HL-60/S4 treated with phorbol 12-myristate 13-acetate at 8.2 ng/mL for 4 days and 3 days (cell line): Measurements from ENCODE around the gene MXD3.
"Not testable (repeated sequence)": the region's sequence is repeated elsewhere in the genome, so short reads cannot be mapped to it uniquely, and the experiment has no call there.

ENCODE experiments used
- in situ Hi-C: fragments of 300-500 bp; cut with MboI; formaldehyde crosslinking; loops from 2 replicates; pipeline ENCODE4 v1.15.0; 2022; ENCODE audit warnings: low sequenced_read_pairs

MXD3 gene

DNA sequence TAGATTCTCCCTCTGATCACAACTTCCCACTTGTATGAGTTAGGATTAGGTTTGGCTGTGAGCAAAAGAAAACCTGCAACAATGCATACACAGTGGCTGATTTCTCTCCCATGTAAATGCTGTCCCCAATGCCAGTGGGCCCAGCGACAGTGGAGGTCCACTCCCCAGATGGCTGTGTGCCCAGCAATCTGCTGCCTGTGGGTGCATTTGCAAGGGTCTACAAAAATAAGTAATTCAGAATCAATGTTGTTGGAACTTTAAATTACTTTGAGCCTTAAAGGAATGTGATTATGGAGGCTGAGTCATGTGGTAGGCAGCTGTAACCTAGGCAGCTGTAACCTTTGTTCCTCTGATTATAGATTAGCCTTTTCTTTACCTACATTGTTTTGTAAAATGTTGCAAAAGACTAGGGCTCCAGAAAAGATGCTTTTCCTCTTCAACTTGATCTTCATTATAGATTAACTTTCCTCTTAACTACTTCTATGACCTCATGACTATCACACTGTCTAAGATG, 14.2 kb upstream of the MXD3 start:
- in situ Hi-C loops: no loop called here

DNA sequence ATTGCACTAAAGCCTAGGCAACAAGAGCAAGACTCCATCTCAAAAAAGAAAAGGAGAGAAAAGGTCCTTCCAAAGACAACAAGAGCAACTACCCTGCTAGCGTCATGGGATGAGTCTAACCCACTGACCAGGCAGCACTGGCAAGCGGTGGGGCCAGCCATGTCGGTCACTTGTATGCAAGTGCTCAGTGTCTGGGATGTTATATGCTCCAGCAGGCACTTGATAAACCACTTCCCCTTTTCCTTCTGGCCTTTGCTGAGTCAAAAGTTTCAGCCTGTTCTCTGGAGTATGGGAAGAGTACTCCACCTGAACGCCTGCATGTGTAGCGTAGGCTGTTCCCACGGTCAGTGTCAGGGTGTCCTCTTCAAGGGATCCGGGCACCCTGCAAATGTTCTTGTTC, 9.2 kb upstream of the MXD3 start:
- in situ Hi-C loops: no loop called here

DNA sequence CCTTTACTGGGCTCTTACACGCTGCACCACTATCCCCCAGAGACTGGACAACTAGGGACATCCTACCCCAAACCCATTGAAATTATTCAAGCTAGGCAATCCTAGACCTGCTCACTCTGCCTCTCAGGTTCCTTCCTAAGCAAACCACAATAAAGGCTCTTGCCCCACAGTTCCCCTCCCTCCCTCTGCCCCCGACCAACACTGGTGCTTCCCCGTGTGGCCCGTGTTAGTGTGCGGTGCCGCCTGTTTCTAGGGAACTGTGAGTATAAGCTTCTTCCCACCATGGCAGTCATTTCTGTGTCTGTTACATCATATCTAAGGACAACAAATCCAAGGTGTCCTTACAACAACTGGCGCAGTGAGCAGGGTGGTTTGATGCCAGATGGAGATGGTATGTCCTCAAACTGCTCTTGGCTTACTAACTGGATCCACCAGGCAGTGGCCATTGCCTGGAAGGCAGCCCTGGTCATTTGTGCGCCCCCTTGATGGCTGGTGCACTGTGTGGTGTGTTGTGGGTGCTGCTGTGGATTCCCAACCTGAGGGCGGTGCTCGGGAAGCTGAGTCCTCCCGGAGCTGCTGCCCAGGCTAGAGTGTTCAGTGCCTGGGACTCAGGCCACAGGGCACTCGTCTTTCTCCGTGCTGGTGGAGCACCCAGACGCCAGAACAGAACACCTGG, 8.4 kb upstream of the MXD3 start:
- in situ Hi-C loops: no loop called here

DNA sequence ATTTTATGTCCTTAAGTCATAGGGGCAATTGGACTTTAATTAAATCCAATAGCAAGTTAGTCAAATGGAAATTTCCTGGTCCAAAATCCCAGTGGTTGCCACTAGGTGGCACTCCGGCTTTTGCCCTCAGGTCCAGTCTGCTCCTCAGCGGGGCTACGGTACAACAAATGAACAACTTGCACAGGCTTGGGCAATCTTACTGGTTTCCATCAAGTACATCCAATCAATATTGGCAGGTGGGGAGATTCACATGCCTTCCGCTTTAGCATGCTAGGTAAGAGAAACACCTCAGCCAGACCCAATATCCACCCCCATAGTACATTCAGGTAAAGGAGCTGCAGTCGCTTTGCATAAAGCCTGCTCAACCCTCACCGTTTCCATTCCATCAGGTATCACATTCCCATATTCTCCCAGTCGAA, 6.3 kb upstream of the MXD3 start:
- in situ Hi-C loops: no loop called here

DNA sequence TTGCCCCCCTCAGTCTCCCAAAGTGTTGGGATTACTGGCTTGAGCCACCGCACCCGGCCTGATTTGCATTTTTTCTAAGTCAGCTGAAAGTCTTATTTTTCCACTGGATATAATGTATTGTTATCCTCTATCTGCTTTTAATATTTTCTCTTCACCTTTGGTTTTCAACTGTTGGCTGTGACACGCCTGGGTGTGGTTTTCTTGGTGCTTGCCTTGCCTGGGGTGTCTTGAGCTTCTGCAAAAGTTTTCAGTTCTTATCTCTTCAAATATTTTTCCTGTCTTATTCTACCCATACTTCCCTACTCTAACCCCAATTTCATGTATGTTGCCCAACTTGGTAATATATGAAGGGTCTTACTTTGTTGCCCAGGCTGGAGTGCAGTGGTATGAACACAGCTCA, 4.3 kb upstream of the MXD3 start:
- in situ Hi-C loops: no loop called here

DNA sequence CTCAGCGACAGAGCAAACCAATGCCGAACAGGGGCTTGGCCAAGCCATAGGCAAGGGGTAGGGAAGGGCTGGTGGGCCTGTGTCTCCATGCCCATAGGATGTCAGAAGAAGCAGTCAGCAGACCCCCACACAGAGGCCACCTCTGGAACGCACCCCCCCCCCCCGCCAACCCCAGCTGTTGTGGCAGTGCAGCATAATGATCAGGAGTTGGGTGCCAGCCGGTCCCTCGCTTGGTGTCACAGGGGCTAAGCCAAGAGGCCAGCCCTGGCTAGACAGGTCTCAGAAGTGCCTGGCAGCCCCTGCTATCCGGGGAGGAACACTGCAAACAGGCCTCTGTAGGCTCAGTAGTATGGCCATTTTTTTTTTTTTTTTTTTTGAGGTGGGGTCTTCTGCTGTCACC, 3.7 kb upstream of the MXD3 start:
- in situ Hi-C loops: no loop called here

DNA sequence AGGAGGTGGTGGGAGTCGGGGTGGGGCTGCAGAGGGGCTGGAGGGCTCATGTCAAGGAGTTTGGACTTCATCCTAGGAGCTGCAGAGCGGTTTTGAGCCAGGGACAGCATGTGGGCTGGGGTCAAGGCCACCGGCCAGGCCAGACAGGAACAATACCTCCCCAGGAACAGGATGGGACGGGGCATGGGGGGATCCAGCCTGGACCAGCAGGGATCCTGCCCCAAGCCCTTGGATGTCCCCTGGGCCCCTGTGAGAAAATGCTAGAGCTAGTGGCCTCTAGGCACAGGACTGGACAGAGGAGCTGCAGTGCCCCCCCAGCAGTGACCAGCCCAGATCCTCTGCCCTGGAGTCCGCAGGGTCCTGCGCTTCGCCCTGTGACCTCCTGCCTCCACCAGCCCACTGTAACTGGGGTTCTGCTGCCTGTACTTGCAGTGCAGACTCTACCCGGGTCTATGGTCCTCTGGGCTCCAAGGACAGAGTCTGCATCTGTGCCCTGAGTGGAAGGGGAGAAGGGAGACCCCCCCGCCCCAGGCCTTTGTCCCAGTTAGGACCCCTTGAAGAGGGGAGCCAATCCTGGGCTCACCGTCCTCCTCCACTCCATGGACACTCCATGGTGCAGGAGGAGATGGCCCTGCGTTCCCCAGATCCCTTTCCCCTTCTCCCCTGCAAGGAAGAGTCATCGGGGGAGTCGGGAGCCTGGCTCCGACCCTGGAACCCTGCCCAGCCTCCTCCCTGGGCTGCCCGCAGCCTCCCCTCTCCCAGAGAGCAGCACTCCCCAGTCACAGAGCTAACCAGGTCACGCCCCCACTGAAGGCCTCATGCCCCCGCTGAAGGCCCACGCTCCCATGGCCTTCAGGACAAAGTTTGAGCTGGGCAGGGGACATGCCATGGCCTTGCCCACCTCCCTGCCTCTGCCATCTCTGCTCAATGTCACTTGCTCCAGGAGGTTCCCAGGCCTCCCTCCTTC, 3.0 kb upstream of the MXD3 start:
- in situ Hi-C loops: no loop called here

DNA sequence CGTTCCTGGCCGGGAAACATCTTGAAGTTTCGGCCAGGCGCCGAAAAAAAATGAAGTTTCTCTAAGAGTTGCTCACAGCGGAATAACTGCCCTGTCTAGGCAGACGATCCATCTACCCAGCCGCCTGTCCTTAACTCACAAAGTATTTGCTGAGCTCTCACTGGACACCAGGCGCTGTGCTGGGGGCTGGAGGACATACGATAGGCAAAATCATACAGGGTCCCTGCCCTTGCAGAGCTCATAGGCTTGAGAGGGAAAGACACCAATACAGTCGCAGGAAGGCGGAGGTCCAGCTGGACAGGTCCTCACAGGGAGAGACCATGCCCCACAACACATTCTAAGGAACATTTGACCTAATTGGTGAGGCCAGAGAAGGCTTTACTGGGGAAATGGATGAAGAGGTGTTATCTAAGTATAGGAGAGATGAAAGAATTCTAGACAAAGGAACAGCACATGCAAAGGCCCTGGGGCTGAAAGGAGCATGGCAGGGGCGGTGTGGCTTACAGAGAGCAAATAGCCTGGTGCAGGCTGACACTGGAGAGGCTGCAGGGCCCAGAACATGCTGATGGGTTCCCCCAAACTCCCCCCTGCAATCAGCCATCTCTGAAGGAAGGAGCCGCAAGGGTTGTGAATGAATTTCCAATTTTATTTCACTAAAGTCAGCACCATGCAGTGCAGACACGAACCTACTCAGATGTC, 2.0 kb upstream of the MXD3 start:
- in situ Hi-C loops: no loop called here

DNA sequence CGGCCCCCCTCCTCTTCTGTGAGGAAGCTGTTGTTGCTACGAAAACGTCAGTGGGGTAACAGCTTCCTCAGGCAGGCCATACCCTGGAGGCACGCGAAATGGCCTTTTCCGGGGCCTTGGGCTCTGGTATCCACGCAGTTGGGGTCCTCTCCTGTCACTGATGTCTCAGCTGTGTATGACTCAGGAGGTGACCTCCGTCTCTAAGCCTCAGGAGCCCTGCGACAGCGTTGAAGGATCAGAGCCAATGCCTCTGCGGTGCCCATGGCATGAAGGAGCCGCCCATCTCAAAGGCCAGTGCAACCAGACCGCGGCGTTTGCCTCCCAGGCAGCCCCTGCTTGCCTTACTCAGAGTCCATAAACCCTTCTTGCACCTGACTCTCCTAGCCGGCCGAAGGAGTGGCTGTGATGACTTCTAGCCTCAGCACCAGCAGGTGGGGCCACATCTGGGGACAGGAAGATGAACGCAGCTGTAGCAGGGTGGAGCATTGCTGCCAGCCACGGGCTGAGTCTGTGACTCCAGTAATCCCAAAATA, 1.0 kb upstream of the MXD3 start:
- in situ Hi-C loops: no loop called here

DNA sequence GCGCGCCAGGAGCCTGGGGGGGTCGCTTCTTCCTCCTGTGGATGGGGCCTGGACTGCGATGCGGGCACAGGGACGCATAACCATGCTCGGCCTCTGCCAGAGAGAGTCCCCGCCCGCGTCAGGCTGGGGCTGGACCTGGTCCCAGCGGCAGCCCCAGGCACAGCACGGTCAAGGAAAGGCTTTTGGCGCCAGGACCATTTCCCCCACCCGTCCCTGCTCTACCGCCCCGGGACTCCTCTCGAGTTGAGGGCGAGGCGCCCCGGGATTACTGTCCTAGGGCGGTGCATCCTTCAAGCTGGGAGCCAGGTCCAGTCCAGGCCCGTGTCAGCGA, 341 bp downstream of the MXD3 start:
- in situ Hi-C loops: no loop called here

DNA sequence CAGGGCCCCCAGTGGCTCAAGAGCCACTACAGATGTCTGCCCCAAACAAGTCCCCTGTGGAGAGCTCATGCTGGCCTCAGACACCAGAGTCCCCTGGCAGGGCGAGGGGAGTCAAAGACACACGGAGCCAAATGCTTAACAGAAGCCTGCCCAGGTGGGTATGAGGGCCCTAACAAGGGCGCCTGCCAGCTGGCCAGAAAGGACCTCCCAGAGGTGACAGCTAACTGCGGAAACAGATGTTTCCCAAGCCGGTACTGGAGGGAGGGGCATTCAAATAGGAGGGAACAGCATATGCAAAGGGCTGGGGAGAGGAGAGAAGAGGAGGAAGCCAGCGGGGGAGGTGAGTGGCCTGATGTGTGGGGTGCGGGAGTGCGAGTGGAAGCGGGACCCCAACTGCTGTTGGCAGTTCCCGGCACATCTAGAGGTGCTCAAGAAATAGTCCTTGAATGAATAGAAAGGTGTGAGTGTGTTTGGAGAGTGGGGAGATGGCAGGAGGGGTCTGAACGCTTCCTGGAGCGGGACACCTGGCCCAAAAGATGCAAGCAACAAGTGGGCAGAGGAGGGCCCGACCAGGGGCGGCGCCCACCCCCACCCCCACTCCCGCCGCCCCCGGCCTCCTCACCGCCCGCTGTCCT, 824 bp downstream of the MXD3 start:
- in situ Hi-C loops: no loop called here

DNA sequence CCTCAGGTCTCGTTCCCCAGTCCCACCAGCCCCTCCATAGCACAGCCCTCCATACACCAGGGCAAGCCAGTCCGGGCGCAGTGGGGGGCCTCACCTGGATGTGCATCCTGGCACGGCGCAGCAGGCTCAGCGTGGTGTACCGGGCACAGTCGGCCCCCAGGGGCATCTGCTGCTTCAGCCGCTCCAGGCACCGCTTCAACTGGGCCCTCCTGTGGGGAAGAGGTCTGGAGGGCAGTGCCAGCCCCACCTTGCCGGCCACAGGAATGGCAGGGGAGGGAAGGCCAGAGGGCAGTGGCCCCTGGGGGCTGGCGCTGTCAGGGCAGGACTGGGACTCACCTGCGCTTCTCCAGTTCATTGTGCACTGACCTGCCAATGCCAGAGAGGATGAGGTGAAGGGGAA, 1.4 kb downstream of the MXD3 start:
- in situ Hi-C loops: no loop called here

DNA sequence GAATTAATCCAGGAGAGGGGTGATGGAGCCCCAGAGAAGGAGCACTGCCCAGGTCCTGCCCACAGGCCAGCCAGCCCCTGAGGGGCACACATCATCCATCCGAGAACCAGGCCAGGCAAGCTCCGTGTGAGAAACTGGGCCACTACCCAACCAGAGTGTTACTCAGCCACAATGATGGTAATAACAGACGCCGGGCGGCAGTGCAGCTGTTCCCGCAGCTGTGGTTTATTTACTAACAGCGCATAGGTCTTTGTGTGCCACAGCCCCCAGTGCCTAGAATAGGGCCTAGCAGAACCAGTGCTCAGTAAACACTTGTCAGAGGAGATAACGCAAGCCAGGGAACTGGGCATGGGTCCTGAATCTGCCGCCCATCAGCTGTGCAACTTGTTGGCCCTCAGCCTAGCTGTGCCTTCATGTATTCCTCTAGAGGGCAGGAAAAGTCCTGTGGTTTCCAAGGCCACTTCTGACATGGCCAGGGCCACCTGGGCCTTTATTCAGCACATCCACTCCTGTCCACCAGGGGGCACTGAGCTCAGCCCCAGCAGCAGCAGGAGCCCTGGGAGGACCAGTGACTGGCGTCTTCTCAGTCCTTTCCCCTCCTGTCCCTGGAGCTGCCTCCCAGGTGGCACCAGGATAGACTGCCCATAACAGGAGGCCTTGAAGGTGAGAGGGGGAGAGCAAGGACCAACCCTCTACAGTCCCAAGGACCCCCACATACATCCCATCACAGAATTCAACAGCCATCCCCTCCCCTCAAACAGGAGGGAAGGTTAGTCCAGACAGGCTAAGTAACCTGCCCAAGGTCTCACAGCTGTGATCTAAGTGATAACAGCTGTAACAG, 2.1 kb downstream of the MXD3 start:
- in situ Hi-C loops: no loop called here

DNA sequence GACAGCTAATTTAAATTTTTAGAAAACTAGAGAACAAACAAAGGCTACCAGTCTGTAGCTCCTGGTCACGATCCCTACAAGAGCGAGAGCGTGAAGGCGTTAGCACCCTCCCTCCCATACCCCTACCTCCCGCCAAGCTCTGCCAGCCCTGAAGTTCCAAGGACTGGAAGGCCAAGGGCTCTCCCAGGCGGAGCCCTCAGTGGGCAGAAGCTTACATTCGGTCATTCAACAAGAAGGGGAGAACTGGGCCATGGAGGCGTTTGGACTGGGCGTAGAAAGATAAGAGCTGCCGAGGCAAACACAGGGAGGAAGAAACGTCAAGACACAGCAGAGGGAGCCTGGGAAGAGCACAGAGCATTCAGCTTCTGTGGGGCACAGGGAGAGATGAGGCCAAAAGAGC, 3.0 kb downstream of the MXD3 start:
- in situ Hi-C loops: no loop called here

DNA sequence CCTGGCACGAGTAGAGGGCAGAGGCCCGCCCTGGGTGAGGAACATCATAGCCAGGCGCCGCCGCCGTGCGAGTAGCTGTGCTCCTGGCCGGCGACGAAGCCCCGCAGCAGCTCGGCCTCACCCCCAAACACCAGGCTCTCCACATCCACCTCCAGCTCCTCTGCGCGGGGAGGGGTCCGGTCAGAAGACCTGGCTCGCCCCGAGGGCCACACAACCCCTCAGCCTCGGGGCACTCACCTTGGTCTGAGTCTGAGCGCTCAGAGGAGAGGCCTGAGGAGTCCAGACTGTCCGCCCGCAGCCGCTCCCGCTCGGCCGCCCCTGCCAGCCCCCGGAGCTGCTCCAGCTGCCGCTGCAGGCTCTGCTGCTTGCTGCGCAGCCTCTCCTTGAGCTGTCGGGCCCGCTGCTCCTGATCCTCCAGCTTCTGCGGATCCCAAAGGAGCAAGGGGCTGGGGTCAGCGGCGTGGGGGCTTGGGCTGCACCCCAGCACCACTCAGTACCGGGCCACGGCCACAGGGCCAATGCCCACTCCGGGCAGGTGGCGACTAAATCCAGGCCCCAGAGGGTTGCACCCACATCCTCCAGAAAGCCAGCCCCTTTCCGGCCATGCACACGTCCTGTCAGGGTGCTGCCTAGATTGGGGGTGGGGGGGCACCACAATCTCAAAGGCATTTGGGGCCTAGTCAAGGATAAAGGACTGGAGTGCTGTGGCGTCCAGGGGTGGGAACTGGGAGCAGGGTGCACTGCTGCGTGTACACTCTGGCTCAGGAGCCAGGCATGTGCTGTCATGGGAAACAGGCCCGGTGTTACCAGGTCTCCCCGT, 3.9 kb downstream of the MXD3 start:
- in situ Hi-C loops: no loop called here

DNA sequence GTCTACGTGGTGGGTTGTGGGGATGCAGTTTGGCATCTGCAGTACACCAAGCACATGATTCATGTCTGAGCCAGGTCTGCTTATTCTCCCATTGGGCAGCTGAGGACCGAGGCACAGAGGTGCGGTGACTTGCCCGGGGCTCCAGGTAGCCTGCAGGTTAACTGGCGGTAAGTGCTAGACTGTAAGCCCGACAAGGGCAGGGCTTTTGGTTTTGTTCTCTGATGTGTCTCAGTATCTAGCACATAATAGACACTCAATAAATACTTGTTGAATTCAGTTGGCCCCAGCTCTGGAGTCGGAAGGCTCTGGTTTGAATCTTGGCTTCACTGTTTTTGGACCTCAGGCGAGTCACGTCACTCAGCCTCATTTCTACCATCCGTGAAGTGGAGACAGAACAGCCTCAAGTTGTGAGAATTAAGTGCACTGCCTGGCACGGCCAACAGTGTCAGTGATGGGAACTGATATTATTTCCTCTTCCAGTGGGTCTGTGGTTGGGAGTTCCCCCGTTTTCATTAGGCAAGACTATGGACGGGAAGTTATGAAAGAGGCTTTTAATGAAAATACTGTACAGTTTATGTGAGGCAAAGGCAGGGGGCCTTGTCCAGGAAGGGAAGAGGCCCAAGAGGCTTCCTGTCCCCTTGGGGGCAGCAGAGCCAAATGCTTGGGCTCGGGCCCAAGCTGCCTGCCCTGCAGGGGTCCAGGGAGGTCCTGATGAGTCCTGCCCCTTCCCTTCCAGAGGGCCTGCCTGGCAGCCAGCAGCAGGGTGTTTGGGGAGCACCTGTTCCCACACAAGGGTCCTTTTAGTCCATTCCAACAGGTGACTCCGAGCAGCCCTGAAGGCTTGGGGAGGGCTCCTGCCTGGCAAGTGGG, 4.8 kb downstream of the MXD3 start:
- in situ Hi-C loops: no loop called here

DNA sequence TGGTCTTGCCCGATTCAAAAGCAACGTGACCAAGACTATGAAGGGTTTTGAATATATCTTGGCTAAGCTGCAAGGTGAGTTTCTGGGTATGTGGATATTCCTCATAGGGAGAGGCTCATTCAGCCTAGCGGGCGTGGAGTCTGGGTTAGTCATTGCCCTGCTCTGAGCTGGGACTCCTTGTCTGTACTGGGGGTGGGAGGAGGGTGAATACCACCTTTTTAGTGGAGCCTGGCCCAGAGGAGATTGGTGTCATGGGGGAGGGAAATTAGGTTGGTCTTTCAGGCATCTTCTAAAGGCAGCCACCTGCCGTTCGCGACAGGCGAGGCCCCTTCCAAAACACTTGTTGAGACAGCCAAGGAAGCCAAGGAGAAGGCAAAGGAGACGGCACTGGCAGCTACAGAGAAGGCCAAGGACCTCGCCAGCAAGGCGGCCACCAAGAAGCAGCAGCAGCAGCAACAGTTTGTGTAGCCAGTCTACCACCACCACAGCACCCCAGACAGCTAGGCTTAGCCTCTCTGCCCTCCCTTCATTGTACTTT, 5.5 kb downstream of the MXD3 start:
- in situ Hi-C loops: not testable (repeated sequence)
